Activated naive CD8-positive, alpha-beta T cell (primary cell): Measurements from ENCODE around the gene ECEL1.

Experiments used
- H3K27ac Mint-ChIP-seq: one replicate; pipeline ENCODE4 v1.8.0; 2021; ENCODE audit warnings: mixed read lengths
- H3K27me3 Mint-ChIP-seq: one replicate; pipeline ENCODE4 v1.8.0; 2021; ENCODE audit warnings: mixed read lengths
- H3K36me3 Mint-ChIP-seq: one replicate; pipeline ENCODE4 v1.8.0; 2021; ENCODE audit warnings: mixed read lengths
- H3K4me1 Mint-ChIP-seq: one replicate; pipeline ENCODE4 v1.8.0; 2021; ENCODE audit warnings: low read depth, mixed read lengths
- H3K4me3 Mint-ChIP-seq: one replicate; pipeline ENCODE4 v1.8.0; 2021; ENCODE audit warnings: mild to moderate bottlenecking, mixed read lengths
- H3K9me3 Mint-ChIP-seq: one replicate; pipeline ENCODE4 v1.8.0; 2021; ENCODE audit warnings: low read depth, mixed read lengths

Gene ECEL1

DNA sequence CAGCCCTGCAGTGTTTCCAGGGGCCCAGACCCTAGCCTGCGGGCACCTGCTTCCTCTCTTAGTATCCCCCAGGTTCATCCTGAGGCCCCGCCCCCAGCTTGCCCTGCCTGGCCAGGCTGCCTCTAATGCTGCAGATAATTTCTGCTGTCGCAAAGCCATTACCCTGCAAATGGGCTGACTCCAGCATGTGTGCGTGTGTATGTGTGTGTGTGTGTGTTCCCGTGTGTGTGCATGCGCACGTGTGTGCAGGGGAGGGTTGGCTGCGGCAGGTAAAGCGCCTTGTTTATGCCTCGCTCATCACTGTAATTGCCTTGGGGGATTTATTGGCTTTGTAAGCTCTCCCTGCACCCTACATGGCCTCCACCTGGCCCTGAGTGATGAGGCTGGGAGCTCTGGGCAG lies 25.0 kb upstream of the ECEL1 start:
- no peaks in the 10 kb centered on the region for H3K27me3 Mint-ChIP-seq
- H3K27ac Mint-ChIP-seq: no peak overlapping the region
- no peaks in the 10 kb centered on the region for H3K36me3 Mint-ChIP-seq
- no peaks in the 10 kb centered on the region for H3K9me3 Mint-ChIP-seq
- H3K4me1 Mint-ChIP-seq: no peaks in the 10 kb centered on the region
- no peak overlapping the region for H3K4me3 Mint-ChIP-seq

DNA sequence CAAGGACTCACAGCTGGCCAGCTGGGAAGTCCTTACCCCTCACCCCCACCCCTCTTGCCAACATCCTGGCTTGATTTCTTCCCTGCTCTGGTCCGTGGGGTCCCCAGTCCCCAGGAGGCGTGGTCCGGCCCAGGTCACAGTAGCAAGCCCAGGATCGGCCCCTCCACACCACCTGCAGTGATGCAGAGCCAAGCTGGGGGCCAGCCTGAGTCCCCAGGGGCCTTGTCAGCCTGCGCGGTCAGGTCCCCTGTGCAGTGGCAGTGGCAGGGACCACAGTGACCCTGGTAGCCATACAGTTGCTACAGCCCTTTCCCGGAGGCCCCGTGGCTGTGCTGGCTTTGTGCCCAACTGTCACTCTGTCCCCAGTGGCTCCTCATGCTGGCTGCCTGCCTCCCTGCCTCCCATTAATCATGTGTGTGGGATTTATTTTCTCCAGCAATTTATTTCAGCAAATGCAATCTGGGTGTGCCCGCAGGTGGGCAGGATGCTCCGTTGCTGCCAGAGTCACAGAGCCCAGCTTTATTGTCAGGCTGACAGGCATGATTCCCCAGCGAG lies 23.8 kb upstream of the ECEL1 start:
- Mint-ChIP-seq H3K4me3 (no peak overlapping the region), H3K9me3 (no peaks in the 10 kb centered on the region), H3K4me1 (no peaks in the 10 kb centered on the region), H3K27me3 (no peaks in the 10 kb centered on the region), H3K36me3 (no peaks in the 10 kb centered on the region), H3K27ac (no peak overlapping the region)

DNA sequence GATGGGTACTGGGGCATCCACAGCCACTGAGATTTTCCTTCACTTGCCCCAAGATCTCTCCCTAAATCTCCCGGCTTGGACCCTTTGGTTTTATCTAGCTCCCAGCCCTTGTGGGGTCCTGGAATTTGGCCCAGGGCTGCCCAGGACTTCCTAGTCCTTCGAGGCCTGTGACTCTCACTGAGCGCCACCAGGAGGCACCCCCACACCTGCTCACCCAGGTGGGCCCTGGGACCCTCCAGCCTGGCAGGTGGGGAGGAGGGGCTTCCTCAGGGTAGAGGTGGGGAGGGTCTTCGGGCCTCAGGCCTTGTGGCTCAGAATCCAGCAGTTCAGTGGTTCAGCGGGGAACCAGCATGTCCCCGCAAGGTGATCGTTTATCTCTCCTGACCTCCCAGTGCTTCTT lies 20.6 kb upstream of the ECEL1 start:
- peaks cover 3% of the 10 kb centered on the region for H3K27me3 Mint-ChIP-seq
- no peaks in the 10 kb centered on the region for H3K36me3 Mint-ChIP-seq
- H3K4me1 Mint-ChIP-seq: no peaks in the 10 kb centered on the region
- no peak overlapping the region for H3K4me3 Mint-ChIP-seq
- no peaks in the 10 kb centered on the region for H3K9me3 Mint-ChIP-seq
- no peak overlapping the region for H3K27ac Mint-ChIP-seq

DNA sequence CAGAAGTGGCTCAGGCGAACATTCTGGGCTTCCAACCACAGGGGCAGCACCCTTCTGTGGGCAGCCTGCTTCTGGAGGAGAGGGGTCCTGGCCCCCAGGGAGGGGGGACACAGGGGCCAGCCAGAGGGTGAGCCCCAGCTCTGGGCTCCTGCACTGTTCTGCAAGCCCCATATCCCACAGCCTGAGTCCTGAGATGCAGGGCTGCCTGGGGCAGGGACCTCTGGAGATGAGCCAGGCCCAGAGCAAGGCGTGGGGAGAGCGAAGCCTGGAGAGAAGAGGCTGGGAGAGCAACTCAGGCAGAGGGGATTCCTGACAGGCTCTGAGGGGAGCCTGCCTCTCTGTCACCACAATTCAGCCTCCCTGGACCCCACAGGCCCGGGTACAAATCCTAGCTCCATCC lies 19.1 kb upstream of the ECEL1 start:
- H3K36me3 Mint-ChIP-seq: no peaks in the 10 kb centered on the region
- peaks cover 4% of the 10 kb centered on the region for H3K4me1 Mint-ChIP-seq
- no peaks in the 10 kb centered on the region for H3K9me3 Mint-ChIP-seq
- H3K4me3 Mint-ChIP-seq: no peak overlapping the region
- H3K27me3 Mint-ChIP-seq: peaks cover 7% of the 10 kb centered on the region
- no peak overlapping the region for H3K27ac Mint-ChIP-seq

DNA sequence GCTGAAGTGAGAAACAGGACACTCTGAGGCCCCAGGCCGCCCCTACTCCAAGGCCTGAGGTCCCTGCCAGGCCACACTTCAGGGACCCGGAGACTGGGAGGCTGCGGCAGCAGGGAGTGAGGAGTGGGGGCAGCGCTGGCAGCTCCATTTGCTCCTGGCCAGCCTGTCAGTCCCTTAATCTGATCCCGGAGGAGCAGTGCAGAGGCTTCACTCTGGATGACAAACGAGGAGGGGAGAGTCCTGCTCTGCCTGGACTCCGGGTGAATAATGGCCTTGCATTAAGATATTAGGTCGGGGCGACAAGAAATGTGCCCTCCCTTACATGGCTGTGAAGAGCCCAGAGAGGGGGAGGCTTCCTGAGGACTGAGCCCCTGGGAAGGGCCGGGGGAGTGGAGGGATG lies 18.2 kb upstream of the ECEL1 start:
- Mint-ChIP-seq H3K9me3 (no peaks in the 10 kb centered on the region), H3K4me3 (no peak overlapping the region), H3K4me1 (peaks cover 4% of the 10 kb centered on the region), H3K36me3 (no peaks in the 10 kb centered on the region), H3K27me3 (peaks cover 7% of the 10 kb centered on the region), H3K27ac (no peak overlapping the region)

DNA sequence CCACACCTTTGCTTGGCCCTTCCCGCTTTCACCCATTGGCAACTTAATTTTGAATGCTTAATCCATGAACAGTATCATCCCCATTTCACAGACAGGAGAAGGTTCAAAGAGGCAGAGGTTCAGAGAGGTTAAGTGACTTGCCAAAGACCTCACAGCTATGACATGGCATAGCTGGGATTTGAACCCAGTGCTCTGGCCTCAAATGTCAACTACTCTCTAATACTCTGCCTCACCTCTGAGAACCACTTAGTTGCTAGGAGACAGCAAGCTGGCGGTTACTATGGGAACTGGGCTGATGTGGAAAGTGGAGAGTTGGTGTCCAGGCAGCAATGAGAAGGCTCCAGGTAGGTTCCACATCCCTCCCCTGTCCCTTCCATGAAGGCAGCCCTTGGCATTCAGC lies 16.8 kb upstream of the ECEL1 start:
- Mint-ChIP-seq H3K36me3 (no peaks in the 10 kb centered on the region), H3K27me3 (peaks cover 7% of the 10 kb centered on the region), H3K4me1 (peaks cover 4% of the 10 kb centered on the region), H3K27ac (no peak overlapping the region), H3K9me3 (no peaks in the 10 kb centered on the region), H3K4me3 (peak overlapping the region; percentile 6)

DNA sequence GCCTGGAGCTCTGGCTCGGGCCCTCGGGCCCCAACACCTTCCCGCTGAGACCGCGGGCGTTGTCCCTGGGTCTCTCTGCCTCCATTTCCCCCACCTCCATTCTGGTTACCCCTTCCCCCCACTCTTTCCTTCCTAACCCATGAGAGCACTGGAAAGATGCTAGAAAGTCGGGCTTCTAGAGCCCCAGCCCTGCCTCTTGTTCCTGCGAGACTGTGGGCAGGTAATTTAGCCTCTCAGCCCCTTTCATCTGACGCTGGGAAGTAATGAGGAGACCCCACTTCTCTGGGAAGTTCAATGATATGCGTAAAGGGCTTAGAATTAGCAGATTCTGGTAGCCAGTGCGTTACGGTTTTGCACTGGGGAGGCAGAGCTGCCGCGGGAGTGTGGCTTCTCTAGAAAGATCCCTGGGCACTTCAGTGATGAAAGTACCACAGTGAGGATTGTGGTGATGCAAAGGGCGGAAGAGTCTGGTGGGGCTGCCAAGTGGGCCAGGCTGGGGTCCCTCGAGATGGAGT lies 16.2 kb upstream of the ECEL1 start:
- H3K27ac Mint-ChIP-seq: no peak overlapping the region
- no peaks in the 10 kb centered on the region for H3K9me3 Mint-ChIP-seq
- H3K4me1 Mint-ChIP-seq: peaks cover 4% of the 10 kb centered on the region
- no peaks in the 10 kb centered on the region for H3K36me3 Mint-ChIP-seq
- H3K4me3 Mint-ChIP-seq: peak overlapping the region; percentile 72
- H3K27me3 Mint-ChIP-seq: peaks cover 7% of the 10 kb centered on the region

DNA sequence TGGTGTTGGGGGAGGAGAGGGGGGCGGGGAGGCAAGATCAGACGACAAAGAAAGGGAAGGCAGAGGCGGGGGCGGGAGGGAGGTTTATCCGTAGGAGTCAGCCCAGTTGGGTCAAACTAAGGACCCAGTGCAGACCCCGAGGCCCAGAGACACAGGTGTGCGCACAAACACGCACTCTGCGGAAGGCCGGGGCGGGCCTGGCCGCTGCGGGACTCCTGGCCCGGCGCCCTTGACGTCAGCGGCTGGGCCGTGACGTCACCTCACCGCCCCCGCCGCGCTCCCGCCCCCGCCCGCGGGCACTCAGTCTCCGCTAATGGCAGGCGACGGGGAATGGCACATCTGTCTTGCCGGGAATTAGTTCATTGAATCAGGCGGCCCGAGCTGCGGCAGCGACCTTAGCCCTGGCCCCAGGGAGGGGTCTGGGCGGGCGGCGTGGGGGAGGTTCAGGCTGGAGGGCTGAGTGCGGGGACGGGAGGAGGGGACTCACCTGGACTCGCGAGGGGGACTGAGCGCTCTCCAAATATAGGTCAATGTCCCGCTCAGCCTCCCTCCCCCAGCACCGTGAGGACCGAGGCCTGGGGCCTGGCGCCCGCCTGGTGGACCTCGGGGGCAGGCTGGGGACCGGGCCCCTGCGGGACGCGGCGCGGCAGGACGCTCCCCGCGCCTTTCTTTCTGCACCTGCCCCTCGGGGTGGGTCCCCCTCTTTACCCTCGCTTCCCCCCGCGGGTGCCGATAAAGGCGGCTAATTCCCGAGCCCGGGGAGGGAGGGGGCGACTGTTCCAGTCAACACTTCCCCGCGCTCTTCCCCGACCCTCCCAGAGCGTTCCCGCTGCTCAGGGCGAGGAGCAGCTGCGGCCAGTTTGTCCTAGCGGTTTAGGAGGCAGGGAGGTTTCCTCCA lies 15.5 kb upstream of the ECEL1 start:
- Mint-ChIP-seq H3K27me3 (peaks cover 7% of the 10 kb centered on the region), H3K9me3 (no peaks in the 10 kb centered on the region), H3K4me3 (peak overlapping the region; percentile 72), H3K36me3 (no peaks in the 10 kb centered on the region), H3K27ac (no peak overlapping the region), H3K4me1 (peaks cover 4% of the 10 kb centered on the region)

DNA sequence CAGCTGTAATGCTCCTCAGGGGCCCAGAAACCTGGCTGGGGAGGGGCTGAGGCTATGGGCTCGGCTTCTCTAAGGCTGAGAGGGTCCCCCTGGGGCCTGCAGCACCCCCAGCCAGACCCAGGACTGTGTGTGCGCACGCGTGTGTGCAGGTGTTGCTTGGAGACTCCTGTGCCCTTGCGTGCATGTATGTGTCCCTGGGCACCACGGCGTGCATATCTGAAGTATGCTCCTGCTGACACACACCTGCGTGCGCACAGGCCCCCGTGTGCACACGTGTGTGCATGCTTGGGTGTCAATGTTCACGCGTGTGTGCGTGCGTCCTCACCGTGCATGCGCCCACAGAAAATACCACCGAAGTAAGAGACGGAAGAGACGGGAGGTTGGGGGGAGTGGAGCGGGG lies 14.9 kb upstream of the ECEL1 start:
- H3K36me3 Mint-ChIP-seq: no peaks in the 10 kb centered on the region
- peaks cover 7% of the 10 kb centered on the region for H3K27me3 Mint-ChIP-seq
- H3K27ac Mint-ChIP-seq: peak overlapping the region; percentile 81
- H3K4me1 Mint-ChIP-seq: peaks cover 4% of the 10 kb centered on the region
- H3K9me3 Mint-ChIP-seq: no peaks in the 10 kb centered on the region
- peak overlapping the region; percentile 86 for H3K4me3 Mint-ChIP-seq

DNA sequence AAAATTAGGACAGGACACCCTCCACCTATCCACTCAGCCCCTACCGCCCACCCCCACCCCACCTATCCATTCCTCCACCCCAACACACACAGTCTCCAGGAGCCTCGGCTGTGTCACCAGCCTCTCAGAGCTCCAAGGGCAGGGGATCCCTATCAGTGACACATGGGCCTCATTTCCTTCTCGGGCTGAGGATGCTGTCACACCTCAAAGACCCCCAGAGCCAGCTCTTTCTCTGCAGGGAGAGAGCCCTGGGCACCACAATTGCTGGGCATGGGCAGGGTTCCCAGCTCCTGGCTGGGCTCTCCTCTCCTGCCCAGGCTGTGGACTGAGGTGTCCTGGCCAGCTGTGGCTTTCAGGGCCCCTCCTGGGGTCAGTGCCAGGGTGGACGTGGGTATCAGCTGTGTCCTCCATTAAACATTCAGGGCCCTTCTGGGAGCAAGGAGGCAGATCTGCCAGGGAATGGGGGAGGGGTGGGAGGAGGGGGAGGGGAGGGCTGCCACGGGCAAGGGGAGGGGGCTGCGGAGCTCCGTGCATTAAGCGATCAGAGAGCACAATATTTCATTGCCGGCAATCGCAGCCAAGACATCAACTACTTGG lies 14.3 kb upstream of the ECEL1 start:
- H3K4me3 Mint-ChIP-seq: no peak overlapping the region
- no peaks in the 10 kb centered on the region for H3K36me3 Mint-ChIP-seq
- no peak overlapping the region for H3K27ac Mint-ChIP-seq
- peaks cover 7% of the 10 kb centered on the region for H3K27me3 Mint-ChIP-seq
- peaks cover 4% of the 10 kb centered on the region for H3K4me1 Mint-ChIP-seq
- no peaks in the 10 kb centered on the region for H3K9me3 Mint-ChIP-seq

DNA sequence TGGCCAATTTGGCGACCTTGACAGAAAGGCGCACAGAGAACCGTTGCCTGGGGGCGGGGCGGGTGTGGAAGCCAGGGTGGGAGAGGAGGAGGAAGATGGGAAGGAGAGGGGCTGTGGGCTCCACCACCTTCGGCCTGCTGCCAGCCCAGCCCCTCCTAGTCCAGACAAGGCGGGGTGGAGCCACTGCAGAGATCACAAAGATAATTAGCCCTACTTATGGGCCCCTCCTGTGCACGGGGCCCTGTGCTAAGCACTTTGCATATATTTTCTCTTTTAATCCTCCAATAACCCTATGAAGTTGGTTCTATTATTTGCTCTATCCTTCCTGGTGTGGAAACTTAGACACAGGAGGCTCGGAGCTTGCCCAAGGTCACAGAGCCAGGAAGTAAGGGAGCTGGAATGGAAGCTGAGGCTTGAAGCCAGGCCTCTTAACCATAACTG lies 13.7 kb upstream of the ECEL1 start:
- peaks cover 4% of the 10 kb centered on the region for H3K4me1 Mint-ChIP-seq
- peaks cover 7% of the 10 kb centered on the region for H3K27me3 Mint-ChIP-seq
- H3K36me3 Mint-ChIP-seq: no peaks in the 10 kb centered on the region
- H3K4me3 Mint-ChIP-seq: no peak overlapping the region
- H3K9me3 Mint-ChIP-seq: no peaks in the 10 kb centered on the region
- no peak overlapping the region for H3K27ac Mint-ChIP-seq

DNA sequence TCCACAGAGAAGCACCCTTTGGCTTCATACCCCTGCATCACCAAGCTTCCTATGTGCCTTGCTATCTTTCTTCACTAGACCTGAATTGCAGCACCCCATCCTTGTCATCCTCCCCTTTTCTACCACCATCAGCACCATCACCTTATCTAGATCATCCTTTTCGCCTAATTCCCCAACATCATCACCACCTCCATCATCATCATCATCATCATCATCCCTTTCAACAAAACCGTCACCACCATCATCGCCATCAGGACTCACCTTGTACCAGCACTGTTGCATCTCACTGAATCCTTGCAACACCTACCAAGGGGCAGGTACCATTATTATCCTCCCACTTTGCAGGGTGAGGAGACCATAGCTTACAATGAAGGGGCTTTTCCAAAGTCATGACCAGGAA lies 10.8 kb upstream of the ECEL1 start:
- H3K27me3 Mint-ChIP-seq: peaks cover 4% of the 10 kb centered on the region
- H3K36me3 Mint-ChIP-seq: no peaks in the 10 kb centered on the region
- no peak overlapping the region for H3K27ac Mint-ChIP-seq
- no peaks in the 10 kb centered on the region for H3K9me3 Mint-ChIP-seq
- H3K4me1 Mint-ChIP-seq: peaks cover 4% of the 10 kb centered on the region
- H3K4me3 Mint-ChIP-seq: no peak overlapping the region

DNA sequence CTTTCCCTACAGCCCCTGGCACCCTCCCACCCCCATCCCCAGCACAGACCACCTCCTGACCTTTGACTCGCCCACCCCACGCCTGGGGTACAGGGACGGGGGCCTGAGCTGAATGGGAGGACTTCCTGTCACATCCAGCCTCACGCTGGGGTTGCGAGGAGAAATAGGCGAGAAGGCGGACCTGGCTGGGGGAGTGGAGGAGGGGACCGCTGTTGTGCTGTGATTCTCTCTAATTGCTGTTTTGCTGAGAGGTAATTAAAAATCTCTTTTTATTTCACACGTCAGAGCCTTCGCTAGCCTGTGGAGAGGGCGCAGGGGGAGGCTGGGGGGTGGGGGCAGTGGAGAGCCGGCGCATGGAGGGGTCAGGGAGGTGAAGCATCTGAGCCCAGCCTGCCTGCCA lies 9.7 kb upstream of the ECEL1 start:
- H3K27ac Mint-ChIP-seq: no peak overlapping the region
- H3K4me3 Mint-ChIP-seq: no peak overlapping the region
- no peaks in the 10 kb centered on the region for H3K36me3 Mint-ChIP-seq
- H3K4me1 Mint-ChIP-seq: peaks cover 1% of the 10 kb centered on the region
- H3K9me3 Mint-ChIP-seq: no peaks in the 10 kb centered on the region
- peaks cover 1% of the 10 kb centered on the region for H3K27me3 Mint-ChIP-seq

DNA sequence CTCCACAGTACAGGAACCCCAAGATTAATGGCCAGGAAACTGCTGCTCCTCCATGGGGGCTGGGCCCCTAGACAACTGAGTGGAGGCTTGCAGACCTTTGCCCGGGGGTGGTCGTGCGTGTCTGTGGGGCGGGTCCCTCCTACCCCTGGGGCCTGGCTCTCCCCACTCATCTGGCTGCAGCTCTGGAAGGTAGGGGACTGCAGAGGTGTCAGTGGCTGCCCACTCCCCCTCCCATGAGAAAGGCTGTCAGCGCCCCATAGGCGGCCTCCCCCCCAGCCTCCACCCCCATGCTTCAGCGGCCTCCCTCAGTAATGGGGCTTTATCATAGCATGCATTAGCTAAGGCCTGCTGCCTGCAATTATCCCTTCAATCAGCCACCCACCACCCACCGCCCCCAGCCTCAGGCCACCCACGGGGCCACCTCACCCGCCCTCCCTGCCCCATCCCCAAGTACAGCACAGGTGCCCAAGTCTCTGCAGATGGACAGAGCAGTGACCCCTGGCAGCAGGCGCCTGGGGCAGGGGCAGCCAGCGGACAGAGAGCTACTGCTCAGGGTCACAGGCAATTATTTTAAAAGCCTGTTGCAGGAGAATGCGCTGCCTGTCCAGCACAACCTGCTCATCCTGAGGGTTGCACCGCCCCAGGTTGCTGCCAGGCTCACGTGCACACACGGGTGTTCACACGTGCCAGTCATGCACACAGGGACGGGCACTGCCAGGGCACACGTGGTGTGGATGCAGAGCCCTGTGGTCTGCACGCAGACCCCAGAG lies 9.1 kb upstream of the ECEL1 start:
- Mint-ChIP-seq H3K36me3 (no peaks in the 10 kb centered on the region), H3K4me1 (no peaks in the 10 kb centered on the region), H3K9me3 (no peaks in the 10 kb centered on the region), H3K27me3 (no peaks in the 10 kb centered on the region), H3K4me3 (no peak overlapping the region), H3K27ac (no peak overlapping the region)

DNA sequence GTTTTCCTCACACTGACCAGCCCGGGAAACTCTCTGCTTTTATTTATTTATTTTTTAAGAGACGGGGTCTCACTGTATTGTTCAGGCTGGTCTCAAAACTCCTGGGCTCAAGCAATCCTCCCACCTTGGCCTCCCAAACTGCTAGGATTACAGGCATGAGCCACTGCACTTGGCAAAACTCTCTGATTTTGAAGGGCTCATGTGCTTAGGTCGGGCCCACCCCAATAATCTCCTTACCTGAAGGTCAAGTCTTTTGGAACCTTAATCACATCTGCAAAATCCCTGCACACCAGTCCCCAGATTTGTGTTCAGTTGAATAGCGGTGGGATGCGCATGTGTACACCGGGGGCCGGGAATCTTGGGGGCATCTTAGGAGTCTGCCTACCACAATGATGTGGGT lies 7.7 kb upstream of the ECEL1 start:
- H3K27me3 Mint-ChIP-seq: no peaks in the 10 kb centered on the region
- no peaks in the 10 kb centered on the region for H3K4me1 Mint-ChIP-seq
- no peaks in the 10 kb centered on the region for H3K9me3 Mint-ChIP-seq
- no peak overlapping the region for H3K27ac Mint-ChIP-seq
- no peak overlapping the region for H3K4me3 Mint-ChIP-seq
- no peaks in the 10 kb centered on the region for H3K36me3 Mint-ChIP-seq
